ENCODE results near the gene SSBP3.

Gene SSBP3

DNA sequence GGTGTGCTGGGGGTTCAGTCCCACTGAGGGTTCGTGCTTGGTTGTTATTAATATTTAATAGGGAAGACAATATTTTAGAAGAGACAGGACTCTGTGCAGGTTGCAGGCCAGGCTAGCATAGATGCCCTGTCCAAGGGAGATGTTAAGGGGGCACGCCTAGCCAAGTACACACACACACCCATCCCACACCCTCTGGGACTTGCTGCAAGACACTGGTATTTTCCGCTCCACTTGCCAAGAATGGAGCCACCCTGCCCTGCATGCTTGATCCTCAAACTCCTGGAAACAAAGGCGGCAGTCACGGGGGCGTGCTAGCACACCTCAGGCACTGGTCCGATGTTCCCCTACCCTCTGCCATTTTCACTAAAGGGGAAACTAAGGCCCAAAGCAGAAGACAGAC, 107.2 kb downstream of the SSBP3 start:
- H3K4me3 ChIP-seq (ENCODE audit: low read length) = no peak overlapping the region
- no peak for DNase-seq (ENCODE audit: low read depth, low spot score)

DNA sequence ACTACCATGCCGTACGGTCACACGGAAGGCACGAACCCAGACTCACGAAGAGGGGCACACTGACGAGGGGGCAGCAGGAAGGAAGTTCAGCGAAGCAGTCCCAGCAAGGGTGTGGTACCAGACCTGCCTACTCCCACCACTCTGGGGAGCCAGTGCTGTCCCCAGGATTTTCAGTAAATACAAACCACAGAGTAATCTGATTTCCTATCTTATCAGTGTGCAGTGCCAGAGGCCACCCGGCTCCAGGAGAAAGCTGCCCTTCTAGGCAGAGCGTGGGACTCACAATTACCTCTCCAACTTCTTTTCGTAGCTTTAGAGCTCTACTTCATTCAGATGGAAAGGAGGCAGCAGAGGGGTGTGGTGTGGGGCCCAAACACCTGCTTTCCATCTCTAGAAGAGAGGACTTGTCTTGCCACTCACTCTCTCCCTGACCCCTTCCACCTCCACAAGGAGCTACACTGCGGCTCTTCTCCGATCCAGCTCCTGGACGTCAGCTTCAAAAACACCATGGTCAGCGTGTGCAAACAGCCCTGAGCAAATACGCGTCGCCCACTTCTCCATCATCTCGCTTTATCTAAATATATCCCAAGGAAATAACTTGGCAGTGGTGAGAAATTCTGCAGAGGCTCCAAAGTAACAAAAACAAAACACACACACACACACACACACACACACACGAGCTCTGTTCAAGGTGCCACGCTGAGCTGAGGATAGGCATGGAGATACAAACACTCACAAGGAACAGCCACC, 107.7 kb downstream of the SSBP3 start:
- DNase-seq (ENCODE audit: low read depth, low spot score) = no peak
- no peak overlapping the region for H3K4me3 ChIP-seq (ENCODE audit: low read length)

DNA sequence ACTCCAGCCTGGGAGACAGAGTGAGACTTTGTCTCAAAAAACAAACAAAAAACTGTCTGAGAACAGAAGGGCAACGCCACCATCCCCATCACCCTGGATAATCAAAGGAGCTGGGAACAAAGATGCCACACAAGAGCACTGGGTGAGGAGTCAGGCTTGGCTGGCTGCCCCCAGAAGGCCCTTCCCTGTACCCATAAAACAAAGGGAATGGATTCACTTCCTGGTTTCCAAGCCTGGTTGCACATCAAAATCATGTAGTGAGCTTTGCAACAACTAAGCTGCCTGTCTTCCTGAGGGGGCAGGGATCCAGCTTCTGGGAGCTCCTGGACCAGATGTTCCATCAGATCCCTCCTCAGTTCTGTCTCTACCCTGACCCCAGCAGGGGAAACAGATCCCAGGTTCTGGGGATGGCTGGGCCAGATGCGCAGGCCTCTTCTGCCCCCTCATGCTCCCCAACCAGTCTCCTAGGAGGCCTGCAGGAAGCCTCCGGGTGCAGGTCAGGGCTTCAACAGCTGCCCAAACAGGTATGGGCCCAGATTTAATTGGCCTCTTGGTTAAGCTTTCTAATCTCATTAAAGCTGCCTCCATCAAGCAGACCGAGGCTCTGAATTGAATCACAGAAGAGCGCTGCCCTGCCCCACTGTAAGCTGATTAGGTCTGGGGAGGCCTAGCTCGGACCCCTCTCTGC, 108.5 kb downstream of the SSBP3 start:
- no peak for DNase-seq (ENCODE audit: low read depth, low spot score)
- H3K4me3 ChIP-seq (ENCODE audit: low read length) = no peak overlapping the region

DNA sequence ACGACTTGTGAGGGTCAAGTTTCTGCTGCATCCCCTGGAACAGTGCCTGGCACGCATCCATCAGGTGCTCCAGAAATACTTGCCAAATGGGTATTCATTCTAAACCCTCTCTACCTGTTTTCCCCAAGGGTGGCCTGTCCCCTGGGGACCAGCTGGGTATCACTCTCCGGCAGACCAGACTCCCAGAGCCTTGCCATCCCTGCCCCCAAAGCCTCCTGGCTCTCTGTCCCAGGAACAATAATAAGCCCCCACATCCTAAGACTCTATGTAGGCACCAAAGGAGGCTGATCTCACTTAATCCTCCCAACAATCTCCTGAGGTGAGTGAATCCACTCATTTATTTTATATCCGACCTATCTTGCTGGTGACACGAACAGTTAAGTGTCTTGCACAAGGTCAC, 109.5 kb downstream of the SSBP3 start:
- no peak for DNase-seq (ENCODE audit: low read depth, low spot score)
- H3K4me3 ChIP-seq (ENCODE audit: low read length) = no peak overlapping the region

DNA sequence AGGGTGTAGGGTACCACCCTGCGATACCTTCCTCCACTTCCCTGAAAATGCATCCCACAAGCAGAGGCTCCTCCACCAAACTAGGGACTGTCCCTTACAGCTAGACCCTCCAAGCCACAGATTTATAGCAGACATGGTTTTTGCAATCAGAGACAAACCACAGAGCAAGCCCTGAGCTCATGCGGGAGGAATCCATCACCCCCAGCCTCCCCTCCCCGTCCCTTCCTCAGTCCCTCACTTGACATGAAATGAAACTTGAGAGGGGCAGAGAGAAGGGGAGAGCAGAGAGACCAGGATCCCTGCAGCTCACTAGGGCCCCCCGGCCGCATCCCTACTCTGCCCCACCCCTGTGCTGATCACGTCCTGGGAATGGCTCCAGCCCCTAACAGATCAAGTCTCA, 111.3 kb downstream of the SSBP3 start:
- H3K4me3 ChIP-seq (ENCODE audit: low read length) = no peak overlapping the region
- no peak for DNase-seq (ENCODE audit: low read depth, low spot score)

DNA sequence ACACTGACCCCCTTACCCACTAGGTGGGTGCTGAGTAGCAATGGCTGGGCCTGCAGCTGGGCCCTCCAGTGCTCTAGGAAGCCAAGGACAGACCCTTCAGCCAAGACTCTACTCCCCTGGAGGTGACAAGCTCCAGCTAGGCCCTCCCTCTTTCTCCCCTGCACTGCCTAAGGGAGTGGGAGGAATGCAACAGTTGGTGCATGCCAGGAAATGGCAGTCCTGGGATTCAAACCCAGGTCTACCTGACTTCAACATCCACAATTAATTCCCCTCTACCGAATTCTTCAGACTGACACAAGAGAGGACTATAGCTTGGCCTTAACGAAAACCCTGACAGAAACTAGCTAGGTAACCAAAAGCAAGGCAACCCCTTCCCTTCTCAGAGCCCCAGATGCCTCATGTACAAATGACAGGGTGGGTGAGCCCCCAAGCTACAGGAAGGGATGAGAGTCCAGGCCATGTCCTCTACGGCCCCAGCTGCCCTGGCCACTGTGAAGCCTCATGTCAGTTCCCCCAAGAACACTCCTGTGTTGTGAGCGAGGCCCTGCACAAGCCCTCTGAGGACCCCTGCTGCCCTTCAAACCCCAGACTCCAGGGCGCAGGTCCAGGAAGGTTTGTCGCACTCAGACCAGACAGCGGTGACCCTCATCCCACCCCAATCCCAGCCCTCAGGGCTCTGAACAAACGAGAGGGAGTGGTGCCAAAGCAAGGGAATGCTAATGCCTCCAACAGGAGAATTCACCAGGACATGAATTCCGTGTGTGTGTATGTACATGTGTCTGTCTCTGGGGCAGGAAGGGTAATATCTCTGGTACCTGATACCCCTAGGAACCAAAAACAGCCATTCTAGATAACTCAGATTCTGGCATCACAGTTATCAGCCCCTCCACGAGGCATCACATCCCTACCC, 113.9 kb downstream of the SSBP3 start:
- no peak overlapping the region for H3K4me3 ChIP-seq (ENCODE audit: low read length)
- no peak for DNase-seq (ENCODE audit: low read depth, low spot score)

DNA sequence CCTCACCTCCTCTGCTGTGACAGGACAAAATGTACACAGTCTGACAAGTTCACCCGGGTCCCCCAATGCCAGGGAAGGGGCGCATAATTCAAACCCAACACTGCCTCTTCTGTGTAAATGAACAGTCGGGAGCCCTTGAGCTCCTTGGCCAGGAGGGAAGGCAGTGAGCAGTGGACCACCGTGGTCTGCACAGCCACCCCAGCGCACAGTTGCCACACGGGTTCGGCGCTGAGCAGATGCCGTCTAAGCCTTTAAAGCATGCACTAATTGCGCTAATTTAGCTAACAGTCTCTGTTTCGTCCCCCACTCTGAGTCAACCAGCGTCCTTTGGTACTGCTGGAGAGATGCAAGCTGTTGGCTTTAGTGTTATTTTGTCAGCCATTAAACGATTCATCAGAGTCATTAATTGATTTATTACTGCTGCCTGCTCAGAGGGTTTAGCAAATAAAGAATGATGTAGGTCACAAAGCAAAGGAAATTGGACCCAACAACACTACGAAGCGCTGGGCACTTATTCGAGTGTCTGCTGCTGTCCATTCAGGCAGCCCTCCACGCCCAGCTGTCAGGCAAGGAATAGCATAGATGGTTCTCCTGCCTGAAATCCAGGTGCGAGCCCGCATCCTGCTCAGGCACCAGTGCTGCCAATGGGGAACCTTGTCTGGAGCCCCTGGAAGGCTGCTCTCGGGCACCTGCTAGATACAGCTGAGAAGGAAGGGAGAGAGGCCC, 114.8 kb downstream of the SSBP3 start:
- DNase-seq (ENCODE audit: low read depth, low spot score) = no peak
- no peak overlapping the region for H3K4me3 ChIP-seq (ENCODE audit: low read length)

DNA sequence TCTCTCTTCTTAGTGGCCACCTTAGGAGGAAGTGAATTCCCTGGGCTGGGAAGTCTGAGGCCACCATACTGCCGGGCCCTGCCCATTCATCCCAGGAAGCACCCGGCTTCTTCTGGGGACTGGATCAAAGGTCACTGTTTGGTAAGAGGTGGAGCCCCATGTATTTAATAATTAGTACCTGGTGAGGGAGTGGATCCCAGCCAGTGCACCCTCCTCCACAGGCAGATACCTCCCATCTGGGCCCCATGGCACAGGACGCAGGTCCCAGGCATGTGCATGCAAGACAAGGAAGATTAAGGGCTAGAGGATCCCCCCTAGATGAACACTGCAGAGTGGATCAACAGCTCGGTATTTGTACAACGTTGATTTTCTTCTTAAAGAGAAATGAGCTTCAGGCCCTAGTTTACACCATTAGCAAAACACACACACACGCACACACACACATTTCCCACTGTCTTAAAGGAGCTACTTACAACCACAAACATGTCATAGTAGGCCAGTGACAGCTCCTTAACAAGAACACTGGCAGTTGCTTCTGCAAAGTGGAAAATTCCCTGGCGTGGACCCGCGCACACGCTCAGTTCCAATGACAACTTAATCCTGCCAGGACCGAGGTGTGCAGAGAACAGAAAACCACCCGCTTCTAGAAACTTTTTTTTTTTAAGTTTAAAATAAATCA, 115.5 kb downstream of the SSBP3 start:
- no peak overlapping the region for H3K4me3 ChIP-seq (ENCODE audit: low read length)
- peak; percentile 45 for DNase-seq (ENCODE audit: low read depth, low spot score)

DNA sequence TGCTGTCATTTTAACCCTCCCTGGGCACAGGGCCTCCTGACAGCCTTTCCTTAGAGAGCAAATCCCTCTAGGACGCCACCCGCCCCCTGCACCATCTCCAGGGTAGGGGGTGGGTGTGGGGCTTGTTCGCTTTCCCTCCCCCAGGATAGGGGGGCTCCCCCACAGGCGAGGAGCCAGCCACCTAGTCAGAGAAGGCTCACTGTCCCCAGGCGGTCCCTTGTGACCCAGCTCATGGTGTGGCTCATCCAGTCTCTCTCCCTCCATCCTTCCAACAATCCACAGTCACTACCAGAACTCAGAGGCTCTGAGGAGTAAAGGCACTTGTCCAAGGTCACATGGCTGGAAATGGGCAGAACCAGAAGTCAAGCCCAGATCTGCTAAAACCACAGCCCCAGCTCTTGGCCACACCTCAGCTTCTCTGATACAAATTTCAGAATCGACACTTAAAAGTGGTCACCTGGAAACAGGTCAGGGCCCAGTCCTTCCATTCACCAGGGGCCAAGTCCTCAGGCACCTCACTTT, 116.4 kb downstream of the SSBP3 start:
- no peak for DNase-seq (ENCODE audit: low read depth, low spot score)
- no peak overlapping the region for H3K4me3 ChIP-seq (ENCODE audit: low read length)

DNA sequence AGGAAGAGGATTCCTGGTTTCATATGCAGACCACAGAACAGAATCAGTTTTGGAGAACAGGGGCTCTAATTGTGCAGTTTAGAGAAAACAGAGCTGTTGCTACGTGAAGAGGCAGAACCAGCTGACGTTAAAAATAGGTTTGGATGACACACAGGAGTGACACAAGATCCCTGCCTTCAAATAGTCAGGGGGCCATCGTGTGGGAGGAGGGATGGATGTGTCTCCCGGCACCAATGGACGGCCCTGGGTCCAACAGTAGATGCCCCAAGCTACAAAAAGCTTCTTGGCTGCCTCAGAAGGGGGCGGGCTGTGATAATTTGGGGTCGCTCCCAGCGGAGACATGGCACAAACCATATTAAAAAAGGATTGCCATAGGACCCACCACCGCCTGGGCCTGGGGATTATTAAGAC, 118.4 kb downstream of the SSBP3 start:
- no peak overlapping the region for H3K4me3 ChIP-seq (ENCODE audit: low read length)
- no peak for DNase-seq (ENCODE audit: low read depth, low spot score)

DNA sequence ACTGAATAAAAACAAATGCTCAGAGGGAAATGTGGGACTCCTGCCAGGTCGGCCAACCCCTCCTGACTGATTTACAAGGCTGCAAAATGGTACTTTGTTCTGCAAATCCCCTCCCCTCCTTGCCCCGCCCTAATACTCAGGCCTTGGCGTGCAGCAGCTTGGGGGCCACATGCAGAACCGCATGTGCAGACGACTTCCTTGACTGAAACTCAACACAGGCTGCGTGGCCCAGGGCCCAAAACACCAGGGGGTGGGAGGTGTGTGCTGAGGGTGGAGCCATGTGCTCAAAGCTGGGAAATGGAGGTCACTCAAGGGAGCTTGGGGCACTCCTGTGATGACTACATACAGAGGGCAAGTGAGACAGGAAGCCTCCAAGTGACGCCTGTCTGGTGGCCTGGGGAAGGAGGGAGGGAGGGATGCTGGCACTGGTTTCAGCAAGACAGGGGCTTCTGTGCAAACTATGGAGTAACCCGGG, 119.0 kb downstream of the SSBP3 start:
- H3K4me3 ChIP-seq (ENCODE audit: low read length) = peak overlapping the region; percentile 75
- peak; percentile 92 for DNase-seq (ENCODE audit: low read depth, low spot score)

DNA sequence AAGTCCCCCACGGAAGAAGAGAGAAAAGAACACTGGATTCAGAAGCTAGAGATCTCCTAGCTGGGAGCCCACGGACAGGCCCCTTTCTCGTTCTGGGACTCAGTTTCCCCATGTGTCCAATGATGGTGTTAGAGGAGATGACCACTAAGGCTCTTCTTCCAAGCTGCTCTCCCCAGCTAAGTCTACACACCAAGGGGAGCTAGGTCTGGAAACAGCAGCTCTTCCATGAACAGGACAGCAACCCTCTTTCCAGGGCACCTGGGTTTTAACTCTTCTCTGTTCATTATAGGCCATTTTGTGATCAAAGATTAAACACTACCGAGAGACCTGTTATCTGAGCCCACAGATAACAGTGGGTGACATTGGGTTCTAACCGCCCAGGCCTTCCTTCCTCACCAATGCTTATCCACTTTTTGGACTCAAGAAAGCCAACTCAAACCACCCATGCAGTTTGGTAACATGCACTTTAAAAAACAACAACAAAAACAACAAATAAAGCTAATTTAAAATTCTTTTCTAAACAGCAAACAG, 120.3 kb downstream of the SSBP3 start:
- peak; percentile 54 for DNase-seq (ENCODE audit: low read depth, low spot score)
- H3K4me3 ChIP-seq (ENCODE audit: low read length) = peak overlapping the region; percentile 75

DNA sequence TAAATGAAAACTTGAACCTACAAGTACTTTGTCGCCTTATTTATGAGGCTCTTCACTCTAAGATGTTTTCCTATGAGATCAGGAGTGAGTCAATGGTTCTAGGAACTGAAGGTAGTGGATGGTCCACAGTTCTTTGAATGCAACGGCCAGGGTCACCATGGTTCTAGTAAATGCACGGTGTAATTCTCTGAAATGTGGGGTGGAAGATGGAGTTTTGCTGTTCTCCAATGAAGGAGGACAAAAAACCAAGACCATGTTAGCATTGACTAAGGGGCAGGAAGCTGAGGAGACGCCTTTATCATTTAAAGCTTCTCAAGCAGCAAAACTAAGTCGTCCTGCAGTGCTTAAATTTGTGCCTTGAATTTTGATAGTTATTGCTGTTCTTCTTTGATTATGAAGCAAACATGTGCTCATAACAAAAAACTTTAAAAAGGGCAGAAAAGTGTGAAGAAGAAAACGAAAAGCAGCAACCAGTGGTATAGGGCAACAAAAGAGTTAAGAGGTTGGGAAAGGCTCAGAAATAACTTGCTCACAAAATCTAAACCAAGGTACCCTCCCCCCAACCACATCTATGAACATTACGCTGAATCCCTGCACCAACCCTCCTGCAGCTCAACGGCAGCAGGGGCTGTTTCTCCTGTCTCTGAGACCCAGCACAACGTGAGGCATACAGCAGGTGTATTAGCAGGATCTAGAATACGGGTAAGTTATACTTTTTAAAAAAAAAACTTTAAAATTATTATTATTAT, 121.2 kb downstream of the SSBP3 start:
- DNase-seq (ENCODE audit: low read depth, low spot score) = peak; percentile 97
- peak overlapping the region; percentile 75 for H3K4me3 ChIP-seq (ENCODE audit: low read length)

DNA sequence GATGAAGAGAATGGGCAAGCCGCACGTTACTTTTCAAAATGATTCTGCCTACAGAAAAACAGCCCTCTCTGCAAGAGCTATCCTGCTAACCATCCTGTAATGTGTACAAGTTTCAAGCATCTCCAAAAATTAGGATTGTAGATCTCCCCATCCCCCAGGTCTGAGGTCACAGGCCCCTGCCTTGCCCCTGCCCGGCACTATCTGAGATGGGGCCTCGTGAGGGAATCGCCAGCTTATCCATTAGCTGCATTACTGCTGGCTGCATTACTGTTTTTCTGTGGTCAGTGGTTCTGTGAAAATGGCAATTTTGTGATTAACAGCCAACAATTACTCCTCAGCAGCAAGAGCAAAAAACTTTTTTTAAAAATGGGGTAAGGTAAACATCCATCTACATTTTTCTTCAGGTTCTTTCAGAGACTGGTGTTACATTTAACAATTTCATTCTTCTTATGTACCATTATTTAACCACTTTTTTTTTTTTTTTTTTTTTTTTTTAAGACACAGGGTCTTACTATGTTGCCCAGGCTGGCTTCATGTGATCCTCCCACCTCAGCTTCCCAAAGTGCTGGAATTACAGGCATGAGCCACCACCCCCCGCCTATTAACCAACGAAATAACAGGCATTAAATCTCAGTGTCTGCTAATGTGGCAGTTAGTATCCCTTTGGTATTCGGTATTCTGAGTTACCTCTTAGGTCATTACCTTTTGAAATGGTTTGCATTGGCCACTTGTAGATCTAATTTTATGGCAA, 122.4 kb downstream of the SSBP3 start:
- 0 out of 2 replicates have a peak overlapping the region, but pooled peaks have one; percentile 8 for H3K4me3 ChIP-seq (ENCODE audit: low read length)
- no peak for DNase-seq (ENCODE audit: low read depth, low spot score)

DNA sequence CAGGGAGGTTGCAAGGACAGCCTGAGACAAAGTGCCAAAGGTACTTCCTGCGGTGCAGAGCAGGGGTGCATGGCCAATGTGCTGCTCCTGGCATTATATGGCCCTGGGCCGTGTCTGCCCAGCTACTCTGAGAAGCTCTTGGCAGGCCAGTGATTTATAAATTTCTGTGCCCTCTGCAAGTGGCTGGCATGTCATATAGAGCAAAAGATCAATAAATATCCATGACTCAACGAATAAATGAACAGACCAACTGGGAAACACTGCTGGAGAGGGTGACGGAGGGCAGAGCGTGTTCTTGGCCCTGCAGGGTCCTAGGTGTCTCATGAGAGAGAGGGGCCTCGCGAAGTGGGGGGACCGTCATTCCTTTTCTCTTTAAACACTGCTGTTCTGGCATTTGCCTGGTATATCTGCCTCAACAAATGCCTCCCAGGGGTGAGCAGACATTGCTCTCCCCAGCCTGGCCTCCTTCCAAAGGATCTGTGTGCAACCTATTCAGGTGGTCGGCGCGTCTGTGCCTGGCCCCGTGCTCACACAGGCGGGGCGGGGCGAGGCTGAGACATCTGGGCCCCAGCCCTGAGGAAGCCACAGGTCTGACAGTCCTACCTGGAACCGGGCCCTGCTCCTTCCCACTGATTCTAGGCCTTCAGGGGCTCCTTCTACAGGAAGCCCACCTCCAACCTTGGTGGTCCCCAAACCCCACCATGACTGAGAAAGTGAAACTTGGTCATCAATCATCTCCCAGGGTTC, 123.9 kb downstream of the SSBP3 start:
- DNase-seq (ENCODE audit: low read depth, low spot score) = no peak
- no peak overlapping the region for H3K4me3 ChIP-seq (ENCODE audit: low read length)

DNA sequence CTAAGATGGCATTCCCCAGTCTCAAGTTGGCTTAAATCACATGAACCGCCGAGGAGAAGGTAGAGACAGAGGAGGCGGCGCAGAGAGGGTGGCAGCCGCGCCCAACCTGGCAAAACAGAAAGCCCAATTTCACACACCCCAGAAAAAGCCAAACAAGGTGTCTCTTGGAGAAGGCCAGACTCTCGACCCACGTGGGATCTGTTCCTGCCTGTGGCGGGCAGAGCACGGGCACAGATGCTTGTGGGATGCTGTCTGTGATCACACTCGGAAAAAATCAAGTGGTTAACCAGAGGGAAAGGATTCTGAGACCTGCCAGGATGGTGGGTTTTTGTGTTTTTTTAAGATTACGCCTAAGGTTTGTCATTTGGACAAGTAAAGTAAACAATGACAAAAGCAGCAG, 125.5 kb downstream of the SSBP3 start:
- no peak overlapping the region for H3K4me3 ChIP-seq (ENCODE audit: low read length)
- peak; percentile 78 for DNase-seq (ENCODE audit: low read depth, low spot score)

Measured in Jurkat, Clone E6-1 (cell line).